HL-60 (cell line): Measurements from ENCODE around the gene BIN1.

Experiments
- DNase-seq, 2 experiments: peaks; one replicate each; pipeline ENCODE4 v3.0.0-alpha.2; 2010 to 2020; ENCODE audit warnings: low read depth in 1 of 2, low spot score in 1 of 2
- H3K27ac ChIP-seq: fragments of 250-450 bp; sonication (Bioruptor Pico); replicated peaks from 2 replicates; pipeline ENCODE4 v1.5.1; 2020; ENCODE audit warnings: mild to moderate bottlenecking, moderate library complexity
- H3K27me3 ChIP-seq: fragments of 250-450 bp; sonication (Bioruptor Pico); 2 replicates; pipeline ENCODE4 v1.5.1; 2021; ENCODE audit warnings: mild to moderate bottlenecking, moderate library complexity; ENCODE audit not compliant: insufficient read depth, poor library complexity, severe bottlenecking
- H3K4me3 ChIP-seq: replicated peaks from 2 replicates; pipeline ENCODE4 v1.5.1; 2011; ENCODE audit warnings: mild to moderate bottlenecking, control low read depth, low read length; ENCODE audit not compliant: insufficient read depth
- GABPA ChIP-seq: IDR thresholded peaks from 2 replicates; pipeline ENCODE4 v1.6.1; 2012; ENCODE audit warnings: low read depth
- POLR2AphosphoS5 ChIP-seq: IDR thresholded peaks from 2 replicates; pipeline ENCODE4 v1.6.1; 2012; ENCODE audit warnings: low read depth
- SPI1 ChIP-seq: IDR thresholded peaks from 2 replicates; pipeline ENCODE4 v1.6.1; 2012; ENCODE audit warnings: low read depth, mild to moderate bottlenecking, borderline replicate concordance
- TF ChIP-seq, protein P1 (sequence below): IDR thresholded peaks from one replicate; pipeline ENCODE4 v1.5.1; 2011; ENCODE audit warnings: low read length, control low read depth, inconsistent platforms; ENCODE audit not compliant: insufficient read depth
- TF ChIP-seq, protein P2 (sequence below): IDR thresholded peaks from 2 replicates; pipeline ENCODE4 v1.6.1; 2012; ENCODE audit warnings: low read depth; ENCODE audit not compliant: insufficient replicate concordance

BIN1 gene

DNA sequence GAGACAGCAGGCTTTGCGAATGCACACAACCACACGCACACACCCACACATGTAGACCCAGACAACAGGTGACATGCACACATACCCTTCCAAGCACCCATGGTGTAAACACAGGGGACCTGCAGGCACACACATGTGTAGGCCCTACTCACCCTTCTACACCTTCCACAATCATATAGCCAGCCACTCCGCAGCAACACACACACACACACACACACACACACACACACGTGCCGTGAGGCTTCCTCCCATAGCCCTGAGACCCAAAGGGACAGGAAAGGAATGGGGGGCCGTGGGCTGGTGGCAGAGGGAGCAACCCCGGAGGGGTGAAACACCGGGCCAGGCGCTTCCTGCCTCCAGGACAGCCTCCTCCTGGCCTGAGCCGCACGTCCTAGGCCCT is 37.4 kb downstream of the BIN1 start:
- Histone ChIP-seq H3K27me3 (no peaks in the 10 kb centered on the region), H3K27ac (no peak overlapping the region), H3K4me3 (no peak overlapping the region)
- DNase-seq, result no peak
- TF ChIP-seq SPI1 (no peak), GABPA (no peak), POLR2AphosphoS5 (no peak)
- TF ChIP-seq, protein P1, sequence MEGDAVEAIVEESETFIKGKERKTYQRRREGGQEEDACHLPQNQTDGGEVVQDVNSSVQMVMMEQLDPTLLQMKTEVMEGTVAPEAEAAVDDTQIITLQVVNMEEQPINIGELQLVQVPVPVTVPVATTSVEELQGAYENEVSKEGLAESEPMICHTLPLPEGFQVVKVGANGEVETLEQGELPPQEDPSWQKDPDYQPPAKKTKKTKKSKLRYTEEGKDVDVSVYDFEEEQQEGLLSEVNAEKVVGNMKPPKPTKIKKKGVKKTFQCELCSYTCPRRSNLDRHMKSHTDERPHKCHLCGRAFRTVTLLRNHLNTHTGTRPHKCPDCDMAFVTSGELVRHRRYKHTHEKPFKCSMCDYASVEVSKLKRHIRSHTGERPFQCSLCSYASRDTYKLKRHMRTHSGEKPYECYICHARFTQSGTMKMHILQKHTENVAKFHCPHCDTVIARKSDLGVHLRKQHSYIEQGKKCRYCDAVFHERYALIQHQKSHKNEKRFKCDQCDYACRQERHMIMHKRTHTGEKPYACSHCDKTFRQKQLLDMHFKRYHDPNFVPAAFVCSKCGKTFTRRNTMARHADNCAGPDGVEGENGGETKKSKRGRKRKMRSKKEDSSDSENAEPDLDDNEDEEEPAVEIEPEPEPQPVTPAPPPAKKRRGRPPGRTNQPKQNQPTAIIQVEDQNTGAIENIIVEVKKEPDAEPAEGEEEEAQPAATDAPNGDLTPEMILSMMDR, result no peak
- TF ChIP-seq, protein P2, sequence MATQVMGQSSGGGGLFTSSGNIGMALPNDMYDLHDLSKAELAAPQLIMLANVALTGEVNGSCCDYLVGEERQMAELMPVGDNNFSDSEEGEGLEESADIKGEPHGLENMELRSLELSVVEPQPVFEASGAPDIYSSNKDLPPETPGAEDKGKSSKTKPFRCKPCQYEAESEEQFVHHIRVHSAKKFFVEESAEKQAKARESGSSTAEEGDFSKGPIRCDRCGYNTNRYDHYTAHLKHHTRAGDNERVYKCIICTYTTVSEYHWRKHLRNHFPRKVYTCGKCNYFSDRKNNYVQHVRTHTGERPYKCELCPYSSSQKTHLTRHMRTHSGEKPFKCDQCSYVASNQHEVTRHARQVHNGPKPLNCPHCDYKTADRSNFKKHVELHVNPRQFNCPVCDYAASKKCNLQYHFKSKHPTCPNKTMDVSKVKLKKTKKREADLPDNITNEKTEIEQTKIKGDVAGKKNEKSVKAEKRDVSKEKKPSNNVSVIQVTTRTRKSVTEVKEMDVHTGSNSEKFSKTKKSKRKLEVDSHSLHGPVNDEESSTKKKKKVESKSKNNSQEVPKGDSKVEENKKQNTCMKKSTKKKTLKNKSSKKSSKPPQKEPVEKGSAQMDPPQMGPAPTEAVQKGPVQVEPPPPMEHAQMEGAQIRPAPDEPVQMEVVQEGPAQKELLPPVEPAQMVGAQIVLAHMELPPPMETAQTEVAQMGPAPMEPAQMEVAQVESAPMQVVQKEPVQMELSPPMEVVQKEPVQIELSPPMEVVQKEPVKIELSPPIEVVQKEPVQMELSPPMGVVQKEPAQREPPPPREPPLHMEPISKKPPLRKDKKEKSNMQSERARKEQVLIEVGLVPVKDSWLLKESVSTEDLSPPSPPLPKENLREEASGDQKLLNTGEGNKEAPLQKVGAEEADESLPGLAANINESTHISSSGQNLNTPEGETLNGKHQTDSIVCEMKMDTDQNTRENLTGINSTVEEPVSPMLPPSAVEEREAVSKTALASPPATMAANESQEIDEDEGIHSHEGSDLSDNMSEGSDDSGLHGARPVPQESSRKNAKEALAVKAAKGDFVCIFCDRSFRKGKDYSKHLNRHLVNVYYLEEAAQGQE, result no peak

DNA sequence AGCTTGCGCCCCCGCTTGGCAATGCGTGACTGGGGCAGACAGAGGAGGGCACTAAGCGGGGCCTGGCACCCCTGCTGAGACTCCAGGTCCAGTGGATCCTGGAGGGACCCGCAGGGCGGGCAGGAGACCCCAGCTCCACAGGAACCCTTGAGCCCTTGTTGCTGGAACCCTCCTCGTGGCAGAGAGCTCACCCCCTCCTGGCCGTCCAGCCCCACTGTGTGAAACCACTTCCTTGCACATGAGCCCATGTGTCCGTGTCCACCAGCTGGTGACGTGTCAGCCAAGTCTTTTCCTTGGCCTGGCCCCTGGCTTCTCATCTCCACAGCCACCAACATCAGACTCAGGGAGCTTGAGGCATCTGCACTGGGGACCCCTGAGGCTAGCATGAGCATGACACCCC is 38.0 kb downstream of the BIN1 start:
- no peaks in the 10 kb centered on the region for H3K27me3 ChIP-seq
- no peak overlapping the region for H3K4me3 ChIP-seq
- H3K27ac ChIP-seq, result no peak overlapping the region
- TF ChIP-seq GABPA (no peak), SPI1 (no peak), POLR2AphosphoS5 (no peak)
- TF ChIP-seq, protein P1, result no peak
- TF ChIP-seq, protein P2, result no peak
- no peak for DNase-seq

DNA sequence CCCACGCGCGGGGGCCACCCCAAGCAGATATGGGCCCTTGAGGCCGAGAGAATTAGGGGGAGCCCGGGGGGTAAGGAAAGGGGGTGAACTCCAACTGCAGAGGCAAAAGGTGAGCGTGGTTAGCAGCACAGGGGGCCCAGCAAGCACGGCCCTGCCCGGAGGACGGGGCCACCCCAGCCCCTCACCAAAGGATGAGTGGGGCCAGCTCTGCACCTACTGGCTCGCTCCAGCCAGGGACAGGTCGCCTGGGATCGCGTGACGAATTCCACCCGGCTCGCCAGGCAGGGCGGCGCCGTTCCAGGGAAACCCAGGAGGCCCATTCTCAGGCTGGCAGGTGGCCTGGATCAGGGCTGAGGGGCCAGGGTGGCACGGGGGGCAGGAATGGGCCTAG is 38.6 kb downstream of the BIN1 start:
- DNase-seq, result no peak
- Histone ChIP-seq H3K27ac (no peak overlapping the region), H3K4me3 (no peak overlapping the region), H3K27me3 (no peaks in the 10 kb centered on the region)
- TF ChIP-seq, protein P2, result no peak
- no peak for TF ChIP-seq GABPA
- TF ChIP-seq, protein P1, result no peak
- no peak for TF ChIP-seq SPI1
- no peak for TF ChIP-seq POLR2AphosphoS5
